Measurements from ENCODE around the gene ATP2A3.
"Not testable (repeated sequence)": the region's sequence is repeated elsewhere in the genome, so short reads cannot be mapped to it uniquely, and the experiment has no call there.

Gene ATP2A3

DNA sequence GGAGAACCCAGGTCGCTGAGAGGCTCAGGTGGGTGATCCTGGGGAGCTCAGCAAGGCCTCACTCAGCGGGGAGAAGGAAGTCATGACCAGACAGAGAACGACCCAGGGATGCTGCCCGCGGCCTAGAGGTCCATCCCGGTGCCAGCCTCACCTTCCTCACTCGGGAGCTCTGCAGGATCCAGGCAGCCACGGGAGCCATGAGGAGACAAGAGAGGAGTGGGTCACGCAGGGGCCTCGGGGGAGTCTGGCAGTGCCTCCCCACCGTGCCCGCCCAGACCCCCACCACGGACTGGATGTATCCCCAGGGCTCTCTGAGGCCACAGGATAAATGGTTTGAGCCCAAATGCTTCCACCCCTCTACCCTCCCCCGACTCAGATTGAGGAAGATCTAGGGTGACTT, 10.7 kb downstream of the ATP2A3 start:
- no peak for DNase-seq

DNA sequence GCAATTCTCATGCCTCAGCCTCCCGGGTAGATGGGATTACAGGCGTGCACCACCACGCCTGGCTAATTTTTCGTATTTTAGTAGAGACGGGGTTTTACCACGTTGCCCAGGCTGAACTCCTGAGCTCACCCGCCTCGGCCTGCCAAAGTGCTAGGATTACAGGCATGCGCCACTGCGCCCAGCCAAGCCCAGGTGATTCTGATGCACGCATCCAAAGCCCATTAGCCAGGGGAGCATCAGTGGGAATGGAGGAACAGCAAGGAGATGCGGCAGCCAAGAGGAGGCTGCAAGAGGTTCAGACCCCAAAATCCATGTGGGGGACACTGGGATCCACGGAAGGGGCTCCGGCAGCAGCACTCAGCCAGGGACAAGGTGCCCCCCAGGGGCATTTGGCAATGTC, 12.1 kb downstream of the ATP2A3 start:
- no peak for DNase-seq

DNA sequence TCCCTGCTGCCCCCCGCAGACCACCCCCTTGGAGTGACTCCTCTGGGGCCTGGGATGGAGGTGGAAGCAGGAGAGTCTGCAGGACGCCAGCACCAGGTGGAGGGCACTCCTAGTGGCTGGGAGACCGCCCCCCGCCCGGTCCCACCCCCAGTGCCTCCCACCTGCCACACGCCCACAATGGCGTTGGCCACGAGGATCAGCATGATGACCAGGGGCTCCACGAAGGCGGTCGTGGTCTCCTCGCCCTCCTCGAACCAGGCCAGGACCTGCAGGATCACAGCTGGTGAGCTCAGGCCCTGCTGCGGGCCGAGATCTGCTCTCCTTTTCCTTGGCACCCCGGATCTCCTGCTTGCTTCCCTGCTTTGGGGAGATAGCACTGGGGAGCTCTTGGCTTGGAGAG, 12.8 kb downstream of the ATP2A3 start:
- DNase-seq = no peak

DNA sequence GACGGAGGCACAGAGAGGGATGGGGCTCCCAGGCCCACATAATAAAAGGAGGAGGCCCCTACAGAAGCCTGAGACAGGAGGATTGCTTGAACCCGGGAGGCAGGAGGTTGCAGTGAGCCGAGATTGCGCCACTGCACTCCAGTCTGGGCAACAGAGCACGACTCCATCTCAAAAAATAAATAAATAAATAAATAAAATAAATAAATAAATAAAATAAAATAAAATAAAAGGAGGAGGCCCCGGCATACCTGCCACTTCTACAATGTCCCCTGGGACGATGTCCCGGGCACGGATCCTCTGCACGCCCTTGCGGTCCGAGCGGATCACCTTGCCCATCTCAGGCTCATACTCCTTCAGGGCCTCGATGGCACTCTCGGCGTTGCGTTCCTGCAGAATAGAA, 13.2 kb downstream of the ATP2A3 start:
- DNase-seq = no peak

DNA sequence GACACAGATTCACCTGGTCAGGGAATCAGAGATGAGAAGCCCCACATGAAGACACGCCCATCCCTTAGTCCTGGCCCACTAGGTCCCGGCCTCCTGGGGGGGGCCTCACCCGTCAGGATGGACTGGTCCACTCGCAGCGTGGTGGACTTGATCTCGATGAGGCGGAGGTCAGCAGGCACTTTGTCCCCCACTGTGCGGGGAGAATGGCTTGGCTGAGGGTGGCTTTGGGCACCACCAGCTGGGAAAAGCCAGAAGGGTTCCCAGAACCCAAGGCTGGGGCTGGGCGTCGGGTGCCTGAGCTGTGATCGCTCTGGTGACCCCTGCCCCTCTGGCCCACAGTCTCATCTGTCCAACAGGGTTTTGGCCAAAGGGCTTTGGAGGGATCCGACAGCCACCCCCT, 13.7 kb downstream of the ATP2A3 start:
- no peak for DNase-seq

DNA sequence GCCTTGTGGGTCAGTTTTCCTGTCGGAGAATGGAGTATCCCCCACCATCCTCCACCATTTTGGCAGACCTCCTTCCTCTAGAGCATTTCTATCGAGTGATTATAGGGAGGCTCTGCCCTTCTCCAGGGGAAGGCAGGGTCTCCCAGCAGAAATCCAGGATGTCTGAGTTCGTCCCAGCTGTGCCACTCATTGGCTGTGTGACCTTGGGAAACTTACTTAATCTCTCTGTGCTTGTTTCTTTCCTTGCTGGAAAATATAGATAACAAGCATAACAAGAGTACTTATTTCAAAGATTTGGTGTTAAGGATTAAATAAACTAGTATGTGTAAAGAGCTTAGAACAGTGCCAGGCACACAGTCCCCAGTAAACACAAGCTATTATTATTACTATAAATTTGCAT, 14.8 kb downstream of the ATP2A3 start:
- DNase-seq = no peak

DNA sequence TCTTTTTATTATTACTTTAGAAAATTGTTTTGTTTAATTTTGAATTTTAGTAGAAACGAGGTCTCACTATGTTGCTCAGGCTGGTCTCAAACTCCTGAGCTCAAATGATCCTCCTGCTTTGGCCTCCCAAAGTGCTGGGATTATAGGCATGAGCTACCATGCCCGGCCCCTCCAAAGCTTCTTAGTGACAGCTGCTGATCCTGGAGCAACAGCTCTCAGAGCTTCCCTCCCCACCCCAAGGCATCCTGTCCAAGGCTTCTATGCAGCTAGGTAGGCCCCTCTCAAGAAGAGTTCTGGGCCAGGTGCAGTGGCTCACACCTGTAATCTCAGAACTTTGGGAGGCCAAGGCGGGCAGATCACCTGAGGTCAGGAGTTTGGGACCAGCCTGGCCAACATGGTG, 15.7 kb downstream of the ATP2A3 start:
- not testable (repeated sequence) for DNase-seq

DNA sequence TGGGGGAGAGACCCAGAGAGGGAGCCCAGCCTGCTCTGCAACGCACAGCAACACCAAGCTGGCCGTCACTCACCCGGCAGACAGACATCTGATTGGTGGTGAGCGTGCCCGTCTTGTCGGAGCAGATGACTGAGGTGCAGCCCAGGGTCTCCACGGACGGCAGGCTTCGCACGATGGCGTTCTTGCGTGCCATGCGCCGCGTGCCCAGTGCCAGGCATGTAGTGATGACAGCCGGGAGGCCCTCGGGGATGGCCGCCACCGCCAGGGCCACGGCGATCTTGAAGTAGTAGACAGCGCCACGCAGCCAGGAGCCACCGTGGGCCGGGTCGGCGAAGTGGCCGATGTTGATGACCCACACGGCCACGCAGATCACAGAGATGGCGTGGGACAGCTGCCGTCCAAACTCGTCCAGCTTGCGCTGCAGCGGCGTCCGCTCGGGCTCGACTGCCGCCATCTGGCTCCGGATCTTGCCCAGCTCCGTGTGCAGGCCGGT, 16.9 kb downstream of the ATP2A3 start:
- DNase-seq = no peak

DNA sequence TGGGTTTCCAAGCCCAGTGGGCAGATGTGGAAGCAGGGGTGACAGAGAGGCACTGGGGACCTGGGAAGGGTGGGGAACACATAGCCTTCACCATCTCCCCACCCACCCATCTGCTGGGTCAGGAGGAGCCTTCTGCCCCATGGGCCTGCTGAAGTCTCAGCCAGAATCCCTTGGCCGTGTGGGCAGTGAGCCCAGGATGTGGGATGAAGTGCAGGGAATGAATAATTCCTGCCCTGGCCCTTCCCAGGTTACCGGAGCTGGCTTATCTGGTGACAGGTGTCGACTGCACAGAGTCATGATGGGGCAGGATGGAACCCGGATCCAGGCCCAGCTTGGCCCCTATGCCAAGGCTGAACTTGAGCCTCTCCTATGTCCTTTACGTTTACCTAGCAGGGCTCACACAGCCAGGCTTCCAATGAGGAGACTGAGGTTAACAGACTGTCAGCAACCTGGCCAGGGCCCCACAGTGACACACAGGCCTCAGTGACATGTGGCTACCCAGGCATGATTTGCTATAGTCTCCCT, 17.5 kb downstream of the ATP2A3 start:
- no peak for DNase-seq

DNA sequence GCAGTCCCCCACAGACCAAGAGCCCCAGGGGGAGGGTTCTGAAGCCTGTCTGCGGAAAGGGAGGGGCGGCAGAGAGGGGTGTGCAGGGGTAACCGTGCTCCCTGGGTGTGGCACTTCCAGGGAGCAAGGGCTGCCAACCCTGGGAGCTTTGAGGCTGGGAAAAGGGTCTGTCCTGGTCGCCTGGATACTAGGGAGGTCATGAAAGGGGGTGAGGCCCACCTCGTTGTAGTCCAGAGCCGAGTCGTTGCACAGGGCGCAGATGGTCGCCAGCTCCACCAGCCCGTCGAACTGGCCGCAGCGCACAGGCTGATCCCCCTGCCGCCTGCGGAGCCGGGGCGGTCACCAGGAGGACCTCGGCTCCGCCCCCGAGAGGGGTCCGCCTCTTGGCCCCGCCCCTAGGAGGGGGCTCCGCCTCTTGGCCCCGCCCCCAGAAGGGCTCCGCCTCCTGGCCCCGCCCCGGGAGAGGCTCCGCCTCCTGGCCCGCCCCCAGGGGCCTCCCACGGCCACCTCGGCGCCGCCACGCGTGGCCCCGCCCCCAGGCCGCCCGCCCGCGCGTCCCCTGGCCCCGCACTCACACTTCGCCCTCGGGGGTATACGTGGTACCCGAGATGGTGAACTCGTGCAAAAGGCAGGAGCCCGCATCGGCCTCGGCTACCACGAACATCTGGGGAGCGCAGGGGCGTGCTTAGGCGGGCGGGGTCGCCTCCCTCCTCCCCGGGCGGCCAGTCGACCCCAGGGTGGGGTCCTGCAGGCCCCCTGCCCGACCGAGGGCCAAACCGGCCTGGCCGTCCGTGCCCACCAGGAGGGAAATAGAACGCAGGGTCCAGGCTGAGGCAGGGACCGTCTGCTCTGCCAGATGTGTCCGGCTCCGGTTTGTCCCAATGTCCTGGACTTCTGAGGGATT, 19.5 kb downstream of the ATP2A3 start:
- DNase-seq = peak; percentile 57

DNA sequence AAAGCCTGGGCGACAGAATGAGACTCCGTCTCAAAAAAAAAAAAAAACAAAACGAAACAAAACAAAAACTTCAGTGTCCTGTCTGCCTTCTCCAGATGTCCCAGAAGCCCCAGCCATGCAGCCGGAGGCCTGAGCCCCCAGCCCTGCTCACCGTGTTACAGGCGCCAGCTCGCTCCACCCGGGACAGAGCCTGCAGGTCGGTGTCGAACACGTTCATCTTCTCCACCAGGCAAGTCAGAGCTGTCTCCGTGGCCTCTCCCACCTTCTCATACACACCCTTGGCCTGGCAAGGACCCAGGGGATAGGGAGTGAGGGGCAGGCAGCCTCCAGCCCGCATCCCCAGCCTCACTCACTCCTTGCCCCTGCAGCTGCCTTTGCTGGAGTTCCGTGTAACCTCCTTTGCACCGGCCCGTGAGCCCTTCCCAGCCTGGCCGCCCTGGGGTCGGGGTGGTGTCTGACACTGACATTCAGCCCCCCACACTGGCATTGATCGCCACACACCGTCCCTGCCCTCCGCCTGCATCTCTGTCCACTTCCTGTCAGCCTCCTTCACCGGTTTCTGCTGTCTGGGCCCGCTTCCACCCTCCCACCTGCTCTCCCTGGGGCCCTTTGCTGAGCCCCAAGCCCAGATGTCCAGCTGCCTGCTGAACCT, 20.9 kb downstream of the ATP2A3 start:
- no peak for DNase-seq

DNA sequence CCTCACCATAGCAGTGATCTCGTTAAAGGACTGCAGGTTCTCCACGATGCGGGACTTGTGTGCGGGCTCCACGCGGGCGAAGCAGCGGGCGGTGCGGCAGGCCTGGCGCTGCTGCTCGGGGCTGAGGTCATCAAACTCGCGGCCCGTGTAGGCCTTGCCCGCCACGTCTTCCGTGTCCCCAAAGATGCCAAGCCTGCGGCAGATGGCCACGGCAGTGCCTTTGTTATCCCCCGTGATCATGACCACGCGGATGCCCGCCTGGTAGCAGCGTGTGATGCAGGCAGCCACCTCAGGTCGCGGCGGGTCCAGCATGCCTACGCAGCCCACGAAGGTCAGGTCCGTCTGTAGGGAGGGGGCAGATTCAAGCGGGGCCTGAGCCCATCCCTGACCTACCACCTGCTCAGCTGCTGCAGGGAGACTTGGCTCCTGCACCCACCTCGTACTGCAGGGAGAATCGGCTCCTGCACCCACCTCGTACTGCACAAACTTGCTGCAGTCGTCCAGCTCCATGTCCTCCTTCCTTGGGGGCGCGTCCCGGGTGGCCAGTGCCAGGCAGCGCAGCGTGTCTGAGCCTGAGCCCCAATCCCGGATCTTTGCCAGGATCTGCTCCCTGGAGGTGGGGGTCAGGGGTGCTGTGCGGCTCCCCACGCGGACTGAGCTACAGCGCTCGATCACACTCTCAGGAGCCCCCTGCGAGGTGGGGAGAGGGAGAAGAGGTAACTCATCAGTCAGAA, 23.1 kb downstream of the ATP2A3 start:
- DNase-seq = no peak

DNA sequence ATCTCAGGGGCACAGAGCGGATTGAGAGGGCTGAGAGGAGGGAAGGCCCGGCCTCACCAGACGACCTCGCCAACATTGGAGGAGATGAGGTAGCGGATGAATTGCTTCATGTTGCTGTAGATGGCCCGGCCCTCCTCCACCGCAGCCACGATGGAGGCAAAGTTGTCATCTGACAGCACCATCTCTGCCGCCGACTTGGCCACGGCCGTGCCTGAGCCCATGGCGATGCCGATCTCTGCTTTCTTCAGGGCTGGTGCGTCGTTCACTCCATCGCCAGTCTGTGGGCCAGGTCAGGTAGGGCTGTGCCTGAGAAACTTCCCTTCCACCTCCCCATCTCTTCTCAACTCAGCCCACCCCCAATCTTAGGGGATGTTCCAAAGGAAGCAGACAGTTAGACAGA, 26.9 kb downstream of the ATP2A3 start:
- DNase-seq = no peak

DNA sequence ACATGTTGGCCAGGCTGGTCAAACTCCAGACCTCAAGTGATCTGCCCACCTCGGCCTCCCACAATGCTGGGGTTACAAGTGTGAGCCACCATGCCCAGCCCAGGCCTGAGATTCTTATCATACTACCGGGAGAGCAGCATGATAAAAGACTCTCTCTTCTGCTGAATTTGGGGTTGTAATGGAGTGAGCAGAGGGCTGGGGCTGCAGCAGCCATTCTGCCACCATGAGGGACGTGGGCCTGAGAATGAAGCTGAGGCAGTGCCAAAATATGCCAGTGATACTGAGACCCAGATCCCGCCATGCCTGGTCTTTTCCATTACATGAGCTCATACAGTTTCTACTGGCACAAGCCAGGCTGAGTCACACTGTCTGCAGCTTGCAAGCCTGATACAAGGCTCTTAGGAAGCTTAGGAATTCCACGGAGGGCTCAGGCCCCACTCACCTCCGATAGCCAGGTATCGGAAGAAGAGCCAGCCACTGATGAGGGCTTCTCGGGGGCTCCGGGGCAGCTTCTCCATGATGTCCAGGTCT, 28.3 kb downstream of the ATP2A3 start:
- DNase-seq = no peak

DNA sequence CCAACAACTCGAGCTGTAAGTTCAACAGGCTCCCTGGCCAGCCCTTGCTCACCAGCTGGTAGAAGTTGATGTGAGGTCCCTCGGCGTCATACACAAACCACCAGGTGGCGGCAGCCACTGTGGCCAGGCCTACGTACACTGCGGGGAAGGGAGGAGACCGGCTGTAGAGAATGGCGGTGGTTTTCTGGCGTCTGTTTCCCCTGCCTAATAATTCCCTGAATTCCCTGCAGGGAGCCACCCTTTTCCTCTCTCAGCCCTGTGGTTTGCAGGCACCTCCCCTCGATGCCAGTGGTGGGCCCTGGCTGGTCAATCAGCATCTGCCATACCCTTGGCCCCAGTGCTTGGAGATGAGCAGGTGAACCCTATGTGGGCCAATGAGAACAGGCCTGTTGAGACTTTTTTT, 29.1 kb downstream of the ATP2A3 start:
- DNase-seq = peak; percentile 52

DNA sequence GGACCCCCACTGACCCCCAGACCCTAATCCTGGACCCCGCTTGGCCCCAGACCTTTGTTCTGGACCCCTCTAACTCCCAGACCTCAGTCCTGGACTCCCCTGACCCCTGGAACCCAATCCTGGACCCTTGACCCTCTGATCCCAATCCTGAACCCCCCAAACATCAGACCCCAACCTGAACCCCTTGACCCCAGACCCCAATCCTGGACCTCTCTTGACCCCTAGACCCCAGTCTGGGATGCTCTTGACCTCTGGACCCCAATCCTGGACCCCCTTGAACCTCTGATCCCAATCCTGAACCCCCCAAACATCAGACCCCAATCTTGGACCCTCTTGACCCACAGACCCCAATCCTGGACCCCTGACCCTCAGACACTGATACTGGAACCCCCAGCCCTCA, 34.5 kb downstream of the ATP2A3 start:
- DNase-seq = no peak

DNA sequence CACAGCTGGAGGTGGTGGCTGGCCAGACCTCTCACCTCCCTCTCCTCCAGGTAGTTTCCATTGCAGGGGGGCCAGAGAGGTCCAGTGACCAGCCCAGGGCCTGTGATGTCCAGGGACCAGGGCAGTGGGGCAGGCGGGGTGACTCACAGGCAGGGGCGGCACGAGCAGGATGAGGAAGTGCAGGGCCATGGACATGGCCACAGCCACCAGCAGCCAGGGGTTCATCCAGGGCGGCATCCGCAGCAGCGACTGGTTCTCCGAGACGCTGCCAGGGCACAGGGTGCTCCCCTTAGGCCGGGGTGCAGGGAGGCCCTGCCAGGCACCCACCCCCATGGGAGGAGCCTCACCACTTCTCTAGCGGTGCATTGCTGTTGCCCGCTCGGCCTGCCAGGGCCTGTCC, 35.1 kb downstream of the ATP2A3 start:
- DNase-seq = no peak

DNA sequence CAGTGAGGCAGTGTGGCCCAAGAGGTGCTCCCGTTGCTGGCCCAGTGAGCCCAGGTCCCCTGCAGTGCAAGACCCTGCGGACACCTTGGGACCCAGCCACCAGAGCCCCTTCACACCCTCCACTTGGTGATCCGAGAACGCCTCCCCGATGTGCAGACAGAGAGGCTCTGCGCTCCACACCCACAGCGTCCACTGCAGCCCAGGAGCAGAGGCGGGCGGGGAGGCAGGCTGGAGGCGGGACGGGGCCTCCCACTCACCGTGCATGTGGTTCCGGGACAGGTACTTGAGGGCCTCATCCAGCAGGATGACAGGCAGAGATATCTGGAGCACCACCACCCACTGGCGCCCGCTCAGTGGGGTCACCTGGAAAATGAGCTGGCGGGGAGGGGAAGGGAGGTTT, 35.8 kb downstream of the ATP2A3 start:
- DNase-seq = no peak

DNA sequence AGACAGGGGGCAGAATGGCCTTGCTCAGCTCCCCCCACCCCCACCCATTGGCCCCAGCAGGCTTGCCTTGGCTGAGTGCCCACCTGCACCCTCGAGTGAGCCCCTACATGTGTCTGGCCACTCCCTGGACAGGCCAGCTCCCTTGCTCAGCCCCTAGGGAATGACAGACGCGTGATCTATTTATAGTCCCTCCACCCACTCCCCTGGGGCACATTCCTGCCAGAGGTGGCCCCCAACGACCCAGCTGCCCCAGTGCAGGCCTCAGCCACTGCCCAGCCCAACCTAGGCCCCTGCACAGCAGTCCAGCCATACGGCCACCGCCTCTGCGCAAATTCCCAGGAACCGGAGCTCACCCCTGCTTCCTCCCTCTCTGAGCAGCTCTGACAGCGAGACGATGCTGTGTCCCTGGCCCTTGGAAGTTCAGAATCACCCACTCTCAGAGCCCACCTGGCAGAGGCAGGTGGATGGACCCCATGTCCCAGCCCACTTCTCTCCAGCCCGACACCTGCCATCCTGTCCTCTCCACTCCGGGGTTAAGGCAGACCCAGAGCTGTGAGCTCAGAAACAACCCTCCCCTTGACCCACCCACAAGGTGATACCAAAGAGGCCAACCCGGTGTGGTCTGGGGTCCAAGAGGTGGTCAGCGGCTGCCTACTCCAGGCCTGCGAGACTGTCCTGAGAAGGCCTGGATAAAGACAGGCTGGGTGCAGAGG, 36.5 kb downstream of the ATP2A3 start:
- no peak for DNase-seq

DNA sequence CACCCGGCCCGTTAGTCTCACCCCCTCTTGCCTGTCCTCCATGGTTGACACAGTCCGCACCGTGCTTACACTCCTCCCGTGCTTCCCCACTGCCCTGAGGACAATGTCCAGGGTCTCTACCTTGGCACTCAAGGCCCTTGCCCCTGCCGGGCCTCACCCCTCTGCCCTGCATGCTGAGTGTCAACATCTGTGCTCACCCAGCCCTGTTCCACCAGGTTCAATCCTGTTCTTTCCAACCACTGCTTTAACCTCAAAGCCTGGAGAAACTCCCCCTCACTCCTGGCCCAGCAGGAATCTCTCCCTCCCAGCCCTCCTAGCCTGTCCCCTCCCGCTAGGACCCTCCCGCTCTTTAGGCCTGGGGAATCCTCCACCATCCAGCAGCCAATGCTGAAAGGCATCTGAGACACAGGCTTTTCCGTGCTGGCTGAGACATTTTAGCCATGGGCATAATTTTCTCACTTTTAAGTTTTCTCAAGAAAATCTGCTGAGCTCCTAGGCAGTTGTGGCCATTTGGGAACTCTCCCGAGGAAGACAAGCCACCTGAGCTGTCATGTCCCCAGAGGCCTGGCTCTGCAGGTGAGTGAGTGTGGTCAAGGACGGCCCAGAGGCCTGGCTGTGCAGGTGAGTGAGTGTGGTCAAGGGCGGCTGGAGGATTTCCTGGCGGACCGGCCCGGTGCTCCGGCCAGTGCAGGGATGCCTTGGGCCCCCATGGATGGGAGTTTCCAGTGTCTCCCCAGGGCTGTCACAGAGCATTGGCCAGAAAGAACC, 37.2 kb downstream of the ATP2A3 start:
- DNase-seq = no peak

DNA sequence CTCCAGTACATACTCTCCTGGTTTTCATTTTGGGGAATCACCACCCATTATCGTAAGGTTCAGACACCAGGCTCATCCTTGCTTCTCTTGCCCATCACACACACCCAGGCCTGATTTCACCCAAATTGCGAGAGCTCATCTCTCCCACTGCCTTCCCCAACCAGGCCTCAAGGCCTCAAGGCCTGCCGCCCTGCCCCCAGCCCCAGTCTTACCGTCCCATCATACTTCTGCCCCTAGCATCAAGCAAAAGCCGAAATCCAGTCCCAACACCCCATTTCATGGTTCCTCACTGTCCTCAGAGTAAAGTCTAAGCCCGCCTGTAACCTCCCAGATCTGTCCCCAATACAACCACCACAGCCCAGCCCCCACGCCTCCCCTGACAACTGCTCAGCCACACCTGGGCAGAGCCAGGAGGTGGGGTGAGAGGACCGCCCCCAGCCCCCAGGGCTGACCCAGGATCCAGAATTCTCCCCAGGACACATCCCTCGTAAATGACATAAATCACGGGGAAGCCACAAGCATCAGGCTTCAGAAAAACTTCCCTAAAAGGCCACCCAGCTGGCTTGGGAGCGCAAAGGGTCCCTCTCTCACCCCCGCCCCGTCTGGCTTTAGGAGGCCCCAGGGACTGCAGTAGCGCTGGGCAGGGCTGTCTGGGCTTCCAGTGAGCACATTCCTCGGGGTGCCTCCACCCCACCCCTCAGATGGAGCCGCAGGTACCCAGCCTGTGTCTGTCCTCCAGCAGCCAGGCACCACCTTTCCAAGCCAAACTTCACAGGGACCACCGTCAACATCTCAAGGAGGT, 38.4 kb downstream of the ATP2A3 start:
- DNase-seq = no peak
